BLaER1 (cell line): ENCODE results near the gene DCBLD1.

Experiments used
- H3K27ac ChIP-seq: shearing (Covaris generic); formaldehyde crosslinking; 2 replicates; pipeline ENCODE4 v1.8.1; 2022
- H3K27me3 ChIP-seq: shearing (Covaris generic); formaldehyde crosslinking; 2 replicates; pipeline ENCODE4 v1.8.1; 2022
- H3K36me3 ChIP-seq: shearing (Covaris generic); formaldehyde crosslinking; 2 replicates; pipeline ENCODE4 v1.8.1; 2022
- H3K4me1 ChIP-seq: shearing (Covaris generic); formaldehyde crosslinking; 2 replicates; pipeline ENCODE4 v1.8.1; 2022
- H3K4me2 ChIP-seq: shearing (Covaris generic); formaldehyde crosslinking; 2 replicates; pipeline ENCODE4 v1.8.1; 2022
- H3K4me3 ChIP-seq: shearing (Covaris generic); formaldehyde crosslinking; 2 replicates; pipeline ENCODE4 v1.8.1; 2022
- H3K9ac ChIP-seq: shearing (Covaris generic); formaldehyde crosslinking; 2 replicates; pipeline ENCODE4 v1.8.1; 2022
- H3K9me3 ChIP-seq: shearing (Covaris generic); formaldehyde crosslinking; 2 replicates; pipeline ENCODE4 v1.8.1; 2022
- H4K20me1 ChIP-seq: shearing (Covaris generic); formaldehyde crosslinking; 2 replicates; pipeline ENCODE4 v1.8.1; 2022
- Cebpa-rat ChIP-seq: shearing (Covaris generic); IDR thresholded peaks from 2 replicates; pipeline ENCODE4 v1.8.1; 2022

Gene DCBLD1

DNA sequence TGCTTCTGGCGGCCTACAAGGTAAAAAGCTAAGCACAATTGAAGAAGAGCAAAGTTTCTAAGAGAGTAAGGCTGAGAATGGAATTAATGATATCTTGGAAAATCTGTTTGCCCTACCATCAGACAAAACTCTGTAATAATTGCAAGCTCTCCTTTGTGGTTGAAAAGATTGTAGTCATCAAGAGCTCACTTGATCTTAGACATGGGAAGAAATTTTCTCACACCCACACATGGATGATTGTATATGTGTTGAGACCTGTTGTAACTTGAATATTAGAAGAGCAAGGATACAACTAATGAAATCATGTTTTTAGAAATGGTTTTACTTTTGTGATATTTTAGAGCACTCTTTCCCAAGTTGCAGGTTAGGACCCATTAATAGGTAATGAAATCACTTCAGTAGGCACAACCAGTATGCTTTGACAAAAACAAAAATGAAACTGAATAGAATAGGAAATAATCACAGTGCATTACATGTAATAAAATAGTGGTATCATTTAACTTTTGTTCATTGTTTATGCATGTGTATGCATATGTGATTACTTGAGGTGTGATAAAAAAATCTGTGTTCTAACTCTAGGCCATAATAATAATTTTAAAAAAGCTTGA, 14.0 kb downstream of the DCBLD1 start:
- Histone ChIP-seq H3K27me3 (no peaks in the 10 kb centered on the region), H3K27ac (no peak overlapping the region), H3K4me3 (no peak overlapping the region), H3K4me2 (no peak overlapping the region), H4K20me1 (no peaks in the 10 kb centered on the region), H3K9me3 (no peaks in the 10 kb centered on the region), H3K4me1 (no peaks in the 10 kb centered on the region), H3K9ac (no peak overlapping the region), H3K36me3 (no peaks in the 10 kb centered on the region)
- no peak for TF ChIP-seq Cebpa-rat

DNA sequence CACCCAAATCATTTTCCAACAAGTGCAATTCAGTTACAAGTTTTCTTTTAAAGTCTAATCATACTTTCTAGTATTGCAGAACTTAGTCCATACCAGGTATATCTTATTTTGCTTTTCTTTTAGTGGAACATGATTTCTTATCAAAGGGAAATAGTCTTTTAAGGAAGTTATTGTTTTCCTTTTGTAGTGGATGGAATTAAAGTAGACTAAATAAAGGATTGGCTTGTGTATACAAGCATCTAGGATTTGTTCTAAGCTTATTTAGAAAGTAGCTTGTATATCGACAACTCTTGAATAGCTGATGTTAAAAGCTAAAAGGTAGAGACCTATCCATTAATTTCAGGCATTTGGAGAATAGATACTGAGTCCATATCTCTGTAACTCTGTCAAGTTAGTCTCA, 14.8 kb downstream of the DCBLD1 start:
- Histone ChIP-seq H3K4me1 (no peaks in the 10 kb centered on the region), H3K27ac (no peak overlapping the region)

DNA sequence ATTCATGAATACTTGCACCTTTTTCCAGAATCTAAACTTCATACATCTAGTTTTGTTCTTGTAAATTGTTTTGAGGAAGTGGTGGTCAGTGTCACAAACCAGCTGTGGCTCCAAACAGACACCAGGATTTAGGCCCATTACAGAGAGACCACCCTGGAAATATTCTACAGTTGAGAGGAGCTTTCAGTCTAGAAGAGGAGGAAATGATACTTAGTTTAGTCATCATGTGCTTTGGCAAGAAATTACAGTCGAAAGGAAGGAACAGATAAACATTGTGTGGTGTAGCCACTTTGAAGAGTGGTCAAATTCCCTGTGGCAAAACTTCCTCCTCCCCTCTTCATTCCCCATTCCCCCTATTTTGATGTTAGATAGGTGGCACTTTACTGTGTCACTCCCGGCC, 15.7 kb downstream of the DCBLD1 start:
- no peak overlapping the region for H3K4me2 ChIP-seq
- no peaks in the 10 kb centered on the region for H3K36me3 ChIP-seq
- no peaks in the 10 kb centered on the region for H3K4me1 ChIP-seq
- no peak overlapping the region for H3K27ac ChIP-seq
- no peaks in the 10 kb centered on the region for H3K27me3 ChIP-seq
- no peak overlapping the region for H3K4me3 ChIP-seq
- H4K20me1 ChIP-seq: no peaks in the 10 kb centered on the region
- no peak overlapping the region for H3K9ac ChIP-seq
- TF ChIP-seq Cebpa-rat: no peak
- H3K9me3 ChIP-seq: no peaks in the 10 kb centered on the region

More for the DNA sequence above, 14.8 kb downstream of the DCBLD1 start:
- H3K4me3 ChIP-seq: no peak overlapping the region
- H3K9me3 ChIP-seq: no peaks in the 10 kb centered on the region
- no peaks in the 10 kb centered on the region for H4K20me1 ChIP-seq
- no peak overlapping the region for H3K4me2 ChIP-seq
- no peaks in the 10 kb centered on the region for H3K36me3 ChIP-seq
- no peak overlapping the region for H3K9ac ChIP-seq
- no peaks in the 10 kb centered on the region for H3K27me3 ChIP-seq
- no peak for TF ChIP-seq Cebpa-rat

DNA sequence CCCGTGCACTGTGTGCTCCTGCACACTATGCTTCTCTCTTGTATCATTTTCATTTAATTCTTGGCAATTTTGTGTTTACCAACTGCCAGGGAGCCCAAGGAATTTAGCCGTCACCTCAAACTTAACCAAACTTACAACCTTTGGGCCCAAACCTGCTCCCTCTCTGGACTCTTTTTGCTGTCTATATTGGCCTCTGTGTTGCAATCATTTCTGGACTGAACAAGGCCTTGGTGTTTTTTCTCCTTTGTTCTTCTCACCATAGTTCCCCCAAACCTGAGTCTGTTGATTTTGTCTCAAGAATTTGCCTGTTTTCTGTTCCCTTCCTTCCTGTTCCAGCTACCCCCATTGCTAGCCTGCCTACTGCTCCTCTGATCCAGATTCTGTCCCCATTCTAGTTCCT, 19.2 kb downstream of the DCBLD1 start:
- TF ChIP-seq Cebpa-rat: no peak
- Histone ChIP-seq H3K9me3 (no peaks in the 10 kb centered on the region), H3K4me2 (no peak overlapping the region), H3K36me3 (no peaks in the 10 kb centered on the region), H3K4me1 (no peaks in the 10 kb centered on the region), H3K27ac (no peak overlapping the region), H3K4me3 (no peak overlapping the region), H4K20me1 (no peaks in the 10 kb centered on the region), H3K27me3 (no peaks in the 10 kb centered on the region), H3K9ac (no peak overlapping the region)

DNA sequence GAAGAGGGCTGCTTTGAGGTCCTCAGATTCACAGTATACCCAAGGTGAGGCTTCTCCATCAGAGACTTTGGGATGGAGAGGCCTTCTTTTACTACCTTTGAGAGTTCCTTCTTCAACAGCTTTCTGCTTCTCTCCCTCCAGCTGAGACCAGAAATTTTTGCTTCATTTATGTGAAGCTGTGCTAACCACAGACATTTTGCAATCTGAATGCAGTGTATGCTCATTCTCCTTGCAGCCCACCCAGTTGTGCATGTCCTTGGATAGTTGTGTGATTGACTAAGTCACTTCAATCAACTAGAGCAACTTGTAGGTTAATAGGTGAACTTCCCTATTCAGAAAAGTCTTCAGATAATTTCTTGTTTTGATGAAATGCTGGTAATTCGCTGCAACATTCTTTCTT, 20.1 kb downstream of the DCBLD1 start:
- Histone ChIP-seq H3K9me3 (no peaks in the 10 kb centered on the region), H3K36me3 (no peaks in the 10 kb centered on the region), H3K4me3 (no peak overlapping the region), H3K4me2 (no peak overlapping the region), H3K9ac (no peak overlapping the region), H4K20me1 (no peaks in the 10 kb centered on the region), H3K27me3 (no peaks in the 10 kb centered on the region), H3K27ac (no peak overlapping the region), H3K4me1 (no peaks in the 10 kb centered on the region)
- TF ChIP-seq Cebpa-rat: no peak

DNA sequence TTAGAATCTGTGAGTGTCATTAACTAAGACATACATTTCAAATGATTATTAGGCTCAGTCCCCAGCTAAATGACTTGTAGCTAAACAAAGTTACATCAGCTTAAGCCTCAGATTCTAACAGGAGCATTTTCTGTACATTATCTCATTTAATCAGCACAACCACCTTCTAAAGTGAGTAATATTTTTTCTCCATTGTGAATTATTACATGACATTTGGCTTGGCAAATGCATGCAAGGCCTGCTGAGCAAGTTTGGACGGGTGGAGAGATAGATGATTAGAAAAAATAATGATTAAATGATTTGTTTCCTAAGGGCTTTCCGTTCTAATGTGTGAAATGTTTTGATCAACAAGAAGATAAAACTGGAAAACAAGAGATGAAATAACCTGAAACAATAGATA, 20.7 kb downstream of the DCBLD1 start:
- Histone ChIP-seq H3K27me3 (no peaks in the 10 kb centered on the region), H3K4me2 (no peak overlapping the region), H3K9me3 (no peaks in the 10 kb centered on the region), H3K4me3 (no peak overlapping the region), H3K9ac (no peak overlapping the region), H4K20me1 (no peaks in the 10 kb centered on the region), H3K4me1 (no peaks in the 10 kb centered on the region), H3K27ac (no peak overlapping the region), H3K36me3 (no peaks in the 10 kb centered on the region)
- TF ChIP-seq Cebpa-rat: no peak

DNA sequence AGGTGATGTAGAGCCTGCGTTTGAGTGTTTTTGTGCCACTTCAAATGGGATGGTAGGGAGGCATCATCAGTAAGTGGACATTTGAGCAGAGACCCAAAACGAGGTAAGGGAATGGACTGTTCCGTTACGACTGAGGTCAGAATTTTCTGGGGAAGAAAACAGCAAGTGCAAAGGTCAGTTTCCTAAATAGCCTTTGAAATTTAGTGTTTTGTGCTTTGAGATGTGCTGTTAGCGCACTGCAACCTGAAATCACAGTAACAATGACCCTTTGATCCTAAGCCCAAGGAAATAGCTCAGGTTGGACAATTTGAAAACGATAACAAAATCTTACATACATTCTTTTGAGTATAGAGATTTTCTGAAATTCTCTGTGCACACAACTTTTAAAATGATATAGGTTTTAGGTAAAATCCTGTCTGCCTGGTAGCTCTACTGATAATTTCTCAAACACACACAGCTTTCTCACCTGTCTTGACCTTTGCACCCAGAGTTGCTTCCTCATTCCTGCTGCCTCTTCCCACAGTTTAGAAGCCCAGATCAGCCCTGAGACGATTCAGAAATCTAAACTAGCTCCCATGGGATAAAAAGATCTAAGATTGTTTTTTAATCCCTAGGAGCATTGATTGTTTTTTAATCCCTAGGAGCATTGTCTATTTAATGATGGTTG, 22.1 kb downstream of the DCBLD1 start:
- no peak overlapping the region for H3K9ac ChIP-seq
- no peaks in the 10 kb centered on the region for H3K9me3 ChIP-seq
- no peaks in the 10 kb centered on the region for H3K36me3 ChIP-seq
- H4K20me1 ChIP-seq: no peaks in the 10 kb centered on the region
- no peaks in the 10 kb centered on the region for H3K4me1 ChIP-seq
- H3K4me2 ChIP-seq: no peak overlapping the region
- no peak overlapping the region for H3K27ac ChIP-seq
- no peaks in the 10 kb centered on the region for H3K27me3 ChIP-seq
- no peak overlapping the region for H3K4me3 ChIP-seq
- no peak for TF ChIP-seq Cebpa-rat

DNA sequence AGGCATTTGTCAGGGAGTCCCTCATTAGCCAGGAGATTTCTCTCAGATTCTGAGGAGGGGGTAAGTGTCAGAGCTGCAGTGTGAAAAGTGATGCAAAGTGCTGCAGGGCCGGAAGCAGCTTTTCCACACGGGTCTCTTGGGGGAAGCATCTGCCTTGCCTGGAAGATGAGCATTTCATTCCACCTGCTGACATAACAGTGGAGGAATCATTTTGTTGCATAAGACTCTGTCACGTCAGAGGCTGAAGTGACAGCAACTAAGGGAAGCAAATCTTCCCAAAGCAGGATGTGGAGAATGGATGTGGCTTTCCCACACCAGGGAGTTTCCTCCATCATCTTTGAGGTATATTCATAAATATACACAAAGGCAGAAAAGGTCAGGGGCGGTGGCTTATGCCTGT, 22.8 kb downstream of the DCBLD1 start:
- Histone ChIP-seq H4K20me1 (no peaks in the 10 kb centered on the region), H3K9ac (no peak overlapping the region), H3K4me3 (no peak overlapping the region), H3K9me3 (no peaks in the 10 kb centered on the region), H3K4me2 (no peak overlapping the region), H3K4me1 (no peaks in the 10 kb centered on the region), H3K27ac (no peak overlapping the region), H3K36me3 (no peaks in the 10 kb centered on the region), H3K27me3 (no peaks in the 10 kb centered on the region)
- no peak for TF ChIP-seq Cebpa-rat

DNA sequence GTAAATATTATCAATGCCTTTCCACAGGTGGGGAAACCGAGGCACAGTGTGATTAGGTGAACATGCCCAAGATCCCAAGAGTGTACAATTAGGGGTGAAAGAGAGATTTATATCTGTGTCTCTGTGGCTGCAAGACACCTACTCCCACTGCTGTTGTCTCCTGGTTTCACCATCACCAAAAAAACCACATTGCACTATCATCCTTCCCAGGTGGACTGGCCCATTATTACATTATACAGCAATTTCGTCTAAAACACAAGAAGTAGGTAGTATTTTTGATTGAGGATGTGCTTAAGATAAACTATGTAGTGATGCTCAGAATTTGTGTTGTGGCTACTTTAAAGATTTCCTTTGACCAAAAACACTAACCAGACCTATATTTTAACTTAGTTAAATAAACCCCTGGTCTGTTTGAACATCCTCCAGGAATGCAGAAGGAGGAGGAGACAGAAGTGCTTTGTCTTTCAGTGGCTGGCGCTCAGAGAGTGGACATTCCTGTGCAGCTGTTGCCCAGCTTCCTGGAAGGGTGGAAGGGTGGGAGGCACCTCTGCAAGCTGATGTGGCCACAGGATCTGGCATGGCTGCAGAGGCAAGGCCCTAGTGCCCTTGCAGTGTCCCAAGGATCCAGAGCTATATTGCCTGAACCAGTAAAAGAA, 23.8 kb downstream of the DCBLD1 start:
- Histone ChIP-seq H4K20me1 (no peaks in the 10 kb centered on the region), H3K27me3 (no peaks in the 10 kb centered on the region), H3K4me3 (no peak overlapping the region), H3K9me3 (no peaks in the 10 kb centered on the region), H3K27ac (no peak overlapping the region), H3K4me2 (no peak overlapping the region), H3K9ac (no peak overlapping the region), H3K36me3 (no peaks in the 10 kb centered on the region), H3K4me1 (no peaks in the 10 kb centered on the region)
- no peak for TF ChIP-seq Cebpa-rat

DNA sequence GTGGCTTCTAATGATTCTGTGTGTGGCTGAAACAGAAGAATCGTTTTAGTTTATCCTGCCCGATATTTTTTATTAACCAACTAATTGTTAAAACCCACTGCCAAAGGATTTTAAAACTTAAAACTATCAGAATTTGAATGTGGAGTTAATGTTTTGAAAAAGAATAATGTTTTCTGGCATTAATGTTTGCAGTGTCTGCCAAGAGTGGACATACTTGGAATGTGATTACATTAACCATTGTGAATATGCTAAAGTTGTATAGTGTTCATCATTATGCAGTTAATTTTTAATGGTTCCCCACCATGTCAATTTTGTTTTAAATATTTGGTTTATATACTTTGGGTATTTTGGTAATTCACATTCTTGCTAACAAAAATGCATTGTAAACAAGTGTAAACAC, 24.4 kb downstream of the DCBLD1 start:
- no peaks in the 10 kb centered on the region for H3K9me3 ChIP-seq
- H3K36me3 ChIP-seq: no peaks in the 10 kb centered on the region
- no peak overlapping the region for H3K9ac ChIP-seq
- no peak for TF ChIP-seq Cebpa-rat
- no peaks in the 10 kb centered on the region for H3K27me3 ChIP-seq
- H3K27ac ChIP-seq: no peak overlapping the region
- no peak overlapping the region for H3K4me2 ChIP-seq
- no peaks in the 10 kb centered on the region for H3K4me1 ChIP-seq
- no peak overlapping the region for H3K4me3 ChIP-seq
- no peaks in the 10 kb centered on the region for H4K20me1 ChIP-seq
